K562 (cell line): Measurements from ENCODE around the gene ZC3H18. TPM values are rescaled to one million over a fixed set of nuclear protein-coding genes. Genes with fewer than 3 reads are reported as not detected.
A peak's percentile ranks its signal among the peaks of the same experiment; 100 is the strongest.

Source experiments
- ETV5 ChIP-seq: sonication (generic); formaldehyde crosslinking; IDR thresholded peaks from 2 replicates; pipeline ENCODE4 v1.4.0; 2020; ENCODE audit warnings: low read depth, mild to moderate bottlenecking, missing genetic modification reagents
- IRF9 ChIP-seq: fragments of 450-650 bp; IDR thresholded peaks from 2 replicates; pipeline ENCODE4 v1.6.1; 2016; ENCODE audit warnings: missing biosample characterization, missing genetic modification characterization
- KAT8 ChIP-seq: fragments of 450-650 bp; IDR thresholded peaks from 2 replicates; pipeline ENCODE4 v1.6.1; 2016; ENCODE audit warnings: low read depth, mild to moderate bottlenecking
- NFIC ChIP-seq: fragments of 450-650 bp; IDR thresholded peaks from 2 replicates; pipeline ENCODE4 v1.6.1; 2017; ENCODE audit warnings: mild to moderate bottlenecking, inconsistent platforms
- NR1H2 ChIP-seq: sonication (generic); formaldehyde crosslinking; IDR thresholded peaks from 2 replicates; pipeline ENCODE4 v1.4.0; 2020; ENCODE audit warnings: mild to moderate bottlenecking, missing genetic modification reagents
- RBBP5 ChIP-seq: fragments of 200-600 bp; sonication (generic); IDR thresholded peaks from 2 replicates; pipeline ENCODE4 v1.6.1; 2012; ENCODE audit warnings: borderline replicate concordance, mild to moderate bottlenecking, low read length, control low read depth, inconsistent platforms; ENCODE audit not compliant: insufficient read depth, poor library complexity, severe bottlenecking
- REST ChIP-seq, 2 experiments: fragments of 450-650 bp; formaldehyde crosslinking in 1 of 2; IDR thresholded peaks; 2 replicates each; pipeline versions ENCODE4 v1.4.0 to v1.6.1; 2014 to 2020; ENCODE audit warnings: mild to moderate bottlenecking in 2 of 2, borderline replicate concordance in 1 of 2, low read depth in 1 of 2
- SIN3B ChIP-seq: fragments of 450-650 bp; IDR thresholded peaks from 2 replicates; pipeline ENCODE4 v1.6.1; 2017; ENCODE audit warnings: low read depth, mild to moderate bottlenecking, moderate library complexity
- TBP ChIP-seq: optimal IDR thresholded peaks from 2 replicates; pipeline ENCODE3; 2011; ENCODE audit warnings: low read depth, low read length, improper control_type of control experiment
- ZFX ChIP-seq: sonication (generic); formaldehyde crosslinking; IDR thresholded peaks from 2 replicates; pipeline ENCODE4 v1.8.0; 2022; ENCODE audit warnings: mild to moderate bottlenecking, missing genetic modification reagents, moderate library complexity
- ZHX1 ChIP-seq: fragments of 150-350 bp; conservative IDR thresholded peaks from 2 replicates; pipeline ENCODE4 v1.6.1; 2014; ENCODE audit warnings: low read length
- ZKSCAN1 ChIP-seq: fragments of 150-350 bp; IDR thresholded peaks from 2 replicates; pipeline ENCODE4 v1.6.1; 2016; ENCODE audit warnings: low read depth, low read length
- ZNF639 ChIP-seq, 2 experiments: fragments of 200-800 bp in 1 of 2; sonication (Bioruptor generic) in 1 of 2; sonication (generic) in 1 of 2; formaldehyde crosslinking in 1 of 2; IDR thresholded peaks in 1 of 2; conservative IDR thresholded peaks in 1 of 2; 2 replicates each; pipeline versions ENCODE4 v1.5.0 to v1.6.1; 2016 to 2020; ENCODE audit warnings: missing compliant biosample characterization in 1 of 2, missing genetic modification characterization in 1 of 2, missing genetic modification reagents in 1 of 2
- polyA plus RNA-seq, 8 experiments: library from polyadenylated mRNA; depleted of rRNA in 4 of 8; stranded (reverse) in 5 of 8; unstranded in 3 of 8; fragments of >200 nt; fragmentation: Nextera tagmentation in 2 of 8; fragmentation: Illumina TruSeq in 1 of 8; extraction: Ambion mirVana in 2 of 8; extraction: Trizol in 1 of 8; gene quantifications; 2 replicates each; pipeline versions ENCODE4 v1.2.1 to v1.2.3, GENCODE V29; 2011 to 2014; ENCODE audit warnings: inconsistent platforms in 1 of 8, missing spikeins in 1 of 8
- total RNA-seq, 7 experiments: library from RNA; depleted of rRNA in 6 of 7; stranded (reverse); fragments of >200 nt in 6 of 7; fragmentation: Illumina TruSeq in 2 of 7; extraction: Trizol in 2 of 7; gene quantifications; 2 replicates each; pipeline versions ENCODE4 v1.2.1 to v1.2.3, GENCODE V29; 2011 to 2021; ENCODE audit warnings: low replicate concordance in 1 of 7

ZC3H18 gene
- total and polyA plus RNA-seq, 9 of the 15 experiments (the other 6 are each of a cell fraction or from before 2014, with no cell fraction given): 1.7 to 88.7 (median 26.9) TPM

DNA sequence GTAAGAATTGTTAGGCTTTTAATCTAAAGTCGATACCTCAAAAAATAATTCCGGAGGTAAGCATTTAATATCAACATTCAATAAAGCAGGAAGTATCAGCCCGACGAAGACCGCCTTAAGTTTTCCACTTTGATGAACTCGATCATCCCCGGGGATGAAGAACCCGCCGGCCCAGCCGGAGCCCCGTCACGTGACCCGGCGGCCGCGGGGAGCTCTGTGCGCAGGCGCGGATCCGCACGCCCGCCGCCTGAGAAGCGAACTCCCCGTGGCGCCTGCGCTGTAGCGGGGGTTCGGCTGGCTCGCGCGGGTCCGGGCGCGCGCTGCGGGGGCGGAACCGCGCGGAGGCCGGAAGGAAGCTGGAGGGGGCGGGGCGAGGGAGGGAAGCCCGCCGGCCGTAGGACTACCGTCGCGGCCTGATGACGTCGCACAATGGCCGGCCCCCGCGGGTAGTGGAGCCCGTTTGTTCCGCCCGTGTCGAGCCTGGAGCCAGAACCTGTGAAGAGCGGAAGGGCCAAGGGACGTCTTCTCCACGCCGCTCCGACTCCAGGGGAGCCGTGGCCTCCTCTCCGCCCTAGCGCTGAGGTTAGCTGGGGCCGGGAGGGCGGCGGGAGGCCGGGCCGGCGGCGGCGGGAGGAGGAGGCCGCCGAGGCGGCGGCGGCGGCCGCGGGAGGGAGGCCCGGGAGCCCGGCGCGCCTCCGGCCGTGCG, at the start of gene ZC3H18 (continued):
- peak in 1 of 2 experiments; percentile 93; a peak in 2 of 4 replicates for TF ChIP-seq ZNF639 (CRISPR knock-in tag; conservative IDR thresholded peaks at IDR 0.05 in 1 of 2, IDR thresholded peaks at IDR 0.05 in 1 of 2)
- peak; percentile 98 for TF ChIP-seq ETV5 (CRISPR knock-in tag)
- TF ChIP-seq TBP: peak; percentile 90
- TF ChIP-seq SIN3B: peak; percentile 99
- peak; percentile 90 for TF ChIP-seq ZFX (CRISPR knock-in tag)
- no peak for TF ChIP-seq IRF9
- 0 out of 2 replicates have a peak, but pooled peaks have one; percentile 4 for TF ChIP-seq NFIC
- TF ChIP-seq NR1H2 (CRISPR knock-in tag): no peak
- TF ChIP-seq KAT8: no peak
- peak; percentile 93 for TF ChIP-seq REST (IDR thresholded peaks at IDR 0.05; ENCODE audit: borderline replicate concordance)
- TF ChIP-seq REST (CRISPR knock-in tag; IDR thresholded peaks at IDR 0.05; ENCODE audit: low read depth): peak; percentile 31; the same call in 1 of the 2 replicates
- peak; percentile 55; the same call in 1 of the 2 replicates for TF ChIP-seq ZKSCAN1
- TF ChIP-seq ZHX1: no peak
- TF ChIP-seq RBBP5: peak; percentile 97
